H1 (cell line): ENCODE measurements around the gene TRAF1. TPM values are rescaled to one million over a fixed set of nuclear protein-coding genes. Genes with fewer than 3 reads are reported as not detected.

ENCODE experiments used
- CTCF ChIA-PET: fragments of 300-600 bp; sonication (Branson Sonifier 250); formaldehyde crosslinking; loops from one replicate; lab custom pipeline; 2021; ENCODE audit not compliant: partially characterized antibody; lab: Charles Lee
- POLR2A ChIA-PET: fragments of 300-600 bp; sonication (Branson Sonifier 250); formaldehyde crosslinking; loops from one replicate; lab custom pipeline; 2021; ENCODE audit warnings: inconsistent platforms; ENCODE audit not compliant: partially characterized antibody; lab: Charles Lee
- DNase-seq, 2 experiments: peaks; one replicate each; pipeline versions ENCODE4 v3.0.0 to v3.0.0-alpha.2; 2010 to 2022; ENCODE audit warnings: low spot score in 2 of 2, low read depth in 1 of 2, mixed read lengths in 1 of 2
- FAIRE-seq: peaks from 2 replicates; lab custom pipeline; 2011; peaks lifted over from hg19 to GRCh38; lab: Jason Lieb, UNC
- H2AFZ ChIP-seq: 2 replicates; pipeline ENCODE4 v1.8.1; 2012; ENCODE audit warnings: low read length, inconsistent platforms
- H2AK5ac ChIP-seq: 2 replicates; pipeline ENCODE4 v1.6.1; 2013; ENCODE audit warnings: low read depth, low read length
- H2BK120ac ChIP-seq: replicated peaks from 2 replicates; pipeline ENCODE3; 2013; ENCODE audit warnings: low read depth, low read length, inconsistent platforms
- H2BK12ac ChIP-seq: 2 replicates; pipeline ENCODE4 v1.6.1; 2013; ENCODE audit warnings: low read depth, low read length
- H2BK15ac ChIP-seq: 2 replicates; pipeline ENCODE4 v1.6.1; 2013; ENCODE audit warnings: low read length
- H2BK20ac ChIP-seq: 2 replicates; pipeline ENCODE4 v1.6.1; 2013; ENCODE audit warnings: low read length
- H2BK5ac ChIP-seq: 2 replicates; pipeline ENCODE4 v1.6.1; 2013; ENCODE audit warnings: low read depth, low read length
- H3K14ac ChIP-seq: 2 replicates; pipeline ENCODE4 v1.6.1; 2013; ENCODE audit warnings: inconsistent platforms; ENCODE audit not compliant: insufficient read length
- H3K18ac ChIP-seq: 2 replicates; pipeline ENCODE4 v1.6.1; 2013; ENCODE audit warnings: low read length; ENCODE audit errors: extremely low read depth
- H3K23ac ChIP-seq: 2 replicates; pipeline ENCODE4 v1.6.1; 2013; ENCODE audit warnings: inconsistent platforms; ENCODE audit not compliant: insufficient read length
- H3K23me2 ChIP-seq: 2 replicates; pipeline ENCODE4 v1.6.1; 2013; ENCODE audit warnings: low read depth, low read length
- H3K27ac ChIP-seq: 2 replicates; pipeline ENCODE4 v1.6.1; 2011; ENCODE audit warnings: low read depth, low read length, inconsistent platforms
- H3K27me3 ChIP-seq, 4 experiments: replicated peaks in 1 of 4; 1 replicate in 1 of 4; 2 replicates in 3 of 4; pipeline versions ENCODE4 v1.6.1 to v1.8.1; 2011 to 2013; ENCODE audit warnings: low read length in 3 of 4, mild to moderate bottlenecking in 3 of 4, inconsistent platforms in 2 of 4, mixed read lengths in 2 of 4, moderate library complexity in 1 of 4; ENCODE audit not compliant: control insufficient read depth in 3 of 4, insufficient read depth in 3 of 4; ENCODE audit errors: extremely low read depth in 1 of 4
- H3K36me3 ChIP-seq, 4 experiments: 2 replicates each; pipeline versions ENCODE4 v1.6.1 to v1.8.1; 2011 to 2013; ENCODE audit warnings: mild to moderate bottlenecking in 4 of 4, low read length in 3 of 4, moderate library complexity in 2 of 4, control low read depth in 1 of 4, inconsistent platforms in 1 of 4; ENCODE audit not compliant: insufficient read depth in 4 of 4, control insufficient read depth in 2 of 4
- H3K4ac ChIP-seq: replicated peaks from 2 replicates; pipeline ENCODE3; 2013; ENCODE audit warnings: low read length, low read depth, mixed read lengths, inconsistent platforms; ENCODE audit not compliant: insufficient read length
- H3K4me1 ChIP-seq, 4 experiments: replicated peaks in 1 of 4; 1 replicate in 1 of 4; 2 replicates in 3 of 4; pipeline versions ENCODE4 v1.6.1 to v1.8.1; 2011 to 2013; ENCODE audit warnings: low read length in 3 of 4, inconsistent platforms in 2 of 4, mixed read lengths in 1 of 4; ENCODE audit not compliant: insufficient read depth in 4 of 4, control insufficient read depth in 3 of 4
- H3K4me2 ChIP-seq, 2 experiments: 2 replicates each; pipeline versions ENCODE4 v1.6.1 to v1.8.1; 2011 to 2013; ENCODE audit warnings: low read depth in 2 of 2, low read length in 2 of 2, control low read depth in 1 of 2, inconsistent platforms in 1 of 2, mild to moderate bottlenecking in 1 of 2; ENCODE audit not compliant: insufficient read depth in 1 of 2
- H3K4me3 ChIP-seq, 4 experiments: fragments of 200-600, 300-600 bp in 1 of 4; sonication (generic), shearing (Covaris generic), sonication (Bioruptor Twin) in 1 of 4; 2 replicates each; pipeline versions ENCODE4 v1.5.1 to v1.8.1; 2011 to 2016; ENCODE audit warnings: low read length in 4 of 4, low read depth in 3 of 4, control low read depth in 2 of 4, inconsistent platforms in 2 of 4, mild to moderate bottlenecking in 2 of 4, mixed read lengths in 1 of 4, moderate library complexity in 1 of 4; ENCODE audit not compliant: insufficient read depth in 2 of 4; ENCODE audit errors: extremely low read depth in 1 of 4
- H3K56ac ChIP-seq: replicated peaks from 2 replicates; pipeline ENCODE3; 2013; ENCODE audit warnings: low read depth, mild to moderate bottlenecking, mixed read lengths, low read length, inconsistent platforms; ENCODE audit not compliant: insufficient read length
- H3K79me1 ChIP-seq: 2 replicates; pipeline ENCODE4 v1.6.1; 2013; ENCODE audit warnings: low read depth, low read length, control low read depth
- H3K79me2 ChIP-seq, 2 experiments: 2 replicates each; pipeline versions ENCODE4 v1.6.1 to v1.8.1; 2012 to 2013; ENCODE audit warnings: low read length in 2 of 2, mild to moderate bottlenecking in 2 of 2, inconsistent platforms in 1 of 2; ENCODE audit not compliant: insufficient read depth in 2 of 2, control insufficient read depth in 1 of 2
- H3K9ac ChIP-seq, 4 experiments: replicated peaks in 1 of 4; 1 replicate in 1 of 4; 2 replicates in 3 of 4; pipeline versions ENCODE4 v1.6.1 to v1.8.1; 2011 to 2013; ENCODE audit warnings: low read depth in 3 of 4, low read length in 3 of 4, control low read depth in 2 of 4, mild to moderate bottlenecking in 2 of 4, moderate library complexity in 2 of 4, inconsistent platforms in 1 of 4; ENCODE audit errors: extremely low read depth in 1 of 4
- H3K9me3 ChIP-seq, 2 experiments: 2 replicates each; pipeline versions ENCODE4 v1.6.1 to v1.8.1; 2012 to 2013; ENCODE audit warnings: mild to moderate bottlenecking in 2 of 2, moderate library complexity in 2 of 2, control low read depth in 1 of 2, inconsistent platforms in 1 of 2, low read depth in 1 of 2, low read length in 1 of 2, mixed read lengths in 1 of 2; ENCODE audit not compliant: insufficient read depth in 2 of 2
- H4K20me1 ChIP-seq, 2 experiments: replicated peaks in 1 of 2; 2 replicates each; pipeline versions ENCODE3 to v1.8.1; 2011 to 2013; ENCODE audit warnings: inconsistent platforms in 2 of 2, low read length in 2 of 2, mild to moderate bottlenecking in 1 of 2; ENCODE audit not compliant: insufficient read depth in 2 of 2, control insufficient read depth in 1 of 2
- H4K5ac ChIP-seq: 2 replicates; pipeline ENCODE4 v1.6.1; 2013; ENCODE audit warnings: low read length, low read depth, mixed read lengths, inconsistent platforms; ENCODE audit not compliant: insufficient read length
- H4K8ac ChIP-seq: 2 replicates; pipeline ENCODE4 v1.8.0; 2013; ENCODE audit warnings: mild to moderate bottlenecking, moderate library complexity, low read length, inconsistent platforms; ENCODE audit not compliant: insufficient read depth; ENCODE audit errors: extremely low read depth
- H4K91ac ChIP-seq: replicated peaks from 2 replicates; pipeline ENCODE3; 2013; ENCODE audit warnings: low read length, mixed read lengths, inconsistent platforms; ENCODE audit not compliant: insufficient read length
- CTBP2 ChIP-seq: IDR thresholded peaks from 2 replicates; pipeline ENCODE4 v1.7.0; 2011; ENCODE audit warnings: borderline replicate concordance, mild to moderate bottlenecking, moderate library complexity, mixed read lengths, low read length; ENCODE audit not compliant: insufficient read depth, insufficient read length
- EP300 ChIP-seq, 2 experiments: IDR thresholded peaks; 1 replicate in 1 of 2; 2 replicates in 1 of 2; pipeline ENCODE4 v1.6.1; 2011 to 2012; ENCODE audit warnings: low read depth in 2 of 2, low read length in 2 of 2, mild to moderate bottlenecking in 2 of 2, borderline replicate concordance in 1 of 2, inconsistent platforms in 1 of 2, moderate library complexity in 1 of 2
- KDM5A ChIP-seq: fragments of 200-600 bp; IDR thresholded peaks from 2 replicates; pipeline ENCODE4 v1.7.1; 2012; ENCODE audit warnings: mild to moderate bottlenecking, low read length, inconsistent platforms, mixed read lengths
- NANOG ChIP-seq: IDR thresholded peaks from 2 replicates; pipeline ENCODE4 v1.6.1; 2011; ENCODE audit warnings: low read length, low read depth, mild to moderate bottlenecking, inconsistent platforms; ENCODE audit not compliant: insufficient read depth, poor library complexity, severe bottlenecking
- NRF1 ChIP-seq: IDR thresholded peaks from 2 replicates; pipeline ENCODE4 v1.6.1; 2011; ENCODE audit warnings: mild to moderate bottlenecking, low read depth, low read length, improper control_type of control experiment
- RXRA ChIP-seq: IDR thresholded peaks from 2 replicates; pipeline ENCODE4 v1.6.1; 2011; ENCODE audit warnings: low read depth, mild to moderate bottlenecking, low read length, moderate library complexity; ENCODE audit not compliant: insufficient read depth
- SIN3A ChIP-seq, 2 experiments: IDR thresholded peaks in 1 of 2; conservative IDR thresholded peaks in 1 of 2; 2 replicates each; pipeline ENCODE4 v1.6.1; 2011 to 2012; ENCODE audit warnings: low read length in 2 of 2, improper control_type of control experiment in 1 of 2, low read depth in 1 of 2, mild to moderate bottlenecking in 1 of 2
- SP1 ChIP-seq: IDR thresholded peaks from 2 replicates; pipeline ENCODE4 v1.6.1; 2011; ENCODE audit warnings: low read depth, low read length
- SUZ12 ChIP-seq: fragments of 200-600 bp; sonication (generic); IDR thresholded peaks from 2 replicates; pipeline ENCODE4 v1.6.1; 2012; ENCODE audit warnings: mild to moderate bottlenecking, inconsistent platforms, low read length, moderate library complexity, mixed read lengths
- TCF12 ChIP-seq: IDR thresholded peaks from 2 replicates; pipeline ENCODE4 v1.6.1; 2011; ENCODE audit warnings: low read depth, mild to moderate bottlenecking, low read length
- YY1 ChIP-seq: IDR thresholded peaks from 2 replicates; pipeline ENCODE4 v1.6.1; 2011; ENCODE audit warnings: low read depth, mild to moderate bottlenecking, low read length
- ZNF274 ChIP-seq: IDR thresholded peaks from 2 replicates; pipeline ENCODE4 v1.7.0; 2012; ENCODE audit warnings: low read length, borderline replicate concordance; ENCODE audit errors: extremely low read depth
- WGBS, 2 experiments: shearing (Covaris generic) in 1 of 2; methylation state at CpG; one replicate each; pipeline versions ENCODE4 v1.1.6 to v1.1.7; 2013 to 2015; ENCODE audit warnings: low lambda C conversion rate in 2 of 2, mixed read lengths in 2 of 2, inconsistent platforms in 1 of 2, low coverage in 1 of 2, missing lambda C conversion rate in 1 of 2; ENCODE audit not compliant: insufficient replicate concordance in 2 of 2, insufficient coverage in 1 of 2, insufficient read length in 1 of 2; ENCODE audit errors: extremely low coverage in 1 of 2, missing lambda C conversion rate in 1 of 2; 5-methylcytosine and 5-hydroxymethylcytosine counted together
- polyA plus RNA-seq, 7 experiments: library from polyadenylated mRNA; depleted of rRNA in 3 of 7; stranded (reverse) in 5 of 7; unstranded in 2 of 7; fragments of >200 nt in 5 of 7; fragments of 200-250 nt in 2 of 7; gene quantifications; 1 replicate in 5 of 7; 2 replicates in 1 of 7; 4 replicates in 1 of 7; pipeline versions ENCODE4 v1.2.1 to v1.2.3, GENCODE V29; 2011 to 2013; ENCODE audit warnings: missing spikeins in 2 of 7, mixed read lengths in 2 of 7
- total RNA-seq: library from RNA; stranded (reverse); fragmentation: NEBNext Ultra II Directional; extraction: Animal tissue kit (Norgen Biotek cat#: 25700); gene quantifications from 2 replicates; pipeline ENCODE4 v1.2.1, GENCODE V29; 2021
- TF ChIP-seq, protein P1 (sequence below): IDR thresholded peaks from 2 replicates; pipeline ENCODE4 v1.6.1; 2012; ENCODE audit warnings: inconsistent platforms

TRAF1 gene
- total and polyA plus RNA-seq, 2 of the 8 experiments (the other 6 are each of a cell fraction or from before 2014, with no cell fraction given) = 1.6 to 3.2 TPM

DNA sequence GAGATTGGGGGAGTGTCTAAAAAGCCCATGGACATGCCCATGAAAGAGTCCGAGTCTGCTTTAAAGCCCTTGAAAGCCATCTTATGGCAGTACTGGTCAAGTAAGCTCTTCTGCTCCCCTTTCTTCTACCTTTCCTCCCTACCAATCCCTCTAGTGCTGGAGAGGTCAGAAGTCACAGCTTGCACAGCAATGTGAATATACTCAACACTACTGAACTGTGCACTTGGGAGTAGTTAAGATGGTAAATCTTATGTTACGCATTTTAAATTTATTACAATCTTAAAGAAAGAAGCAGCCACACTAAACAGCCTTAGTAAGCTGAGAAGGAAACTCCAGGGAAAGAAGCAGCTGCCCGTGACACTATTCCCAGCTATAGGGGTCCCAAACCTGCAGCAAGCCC is 12.3 kb upstream of the TRAF1 start:
- no peaks in the 10 kb centered on the region for H3K9me3 ChIP-seq
- no peak overlapping the region for H3K9ac ChIP-seq
- H2AFZ ChIP-seq = no peak overlapping the region
- no peak overlapping the region for H4K5ac ChIP-seq
- DNase-seq = no peak
- H3K4me3 ChIP-seq = no peak overlapping the region
- FAIRE-seq = no peak
- no peak overlapping the region for H3K4me2 ChIP-seq
- H3K23ac ChIP-seq = no peak overlapping the region
- ChIA-PET CTCF (interaction anchor here (0.7 to 12.5 kb wide), 15 partner anchors 10 to 196 kb away, joined by 3 to 108 read pairs (median 4); partner anchors contain the start of gene TRAF1), POLR2A (interaction anchor here (1.0 to 4.6 kb wide), 5 partner anchors 9 to 145 kb away, joined by 3 to 14 read pairs (median 3); partner anchors contain the start of genes FBXW2 and PSMD5)
- peaks cover 0 to 10% (median 3%) of the 10 kb centered on the region in 4 experiments; a peak in 5 of 7 replicates for H3K4me1 ChIP-seq
- H2BK20ac ChIP-seq = no peak overlapping the region
- no peaks in the 10 kb centered on the region for H3K36me3 ChIP-seq
- no peak overlapping the region for H3K18ac ChIP-seq
- no peak overlapping the region for H4K91ac ChIP-seq
- H4K20me1 ChIP-seq = no peaks in the 10 kb centered on the region
- no peak overlapping the region for H3K4ac ChIP-seq
- no peak overlapping the region for H2BK5ac ChIP-seq
- TF ChIP-seq RXRA (no peak), YY1 (no peak), CTBP2 (no peak), EP300 (IDR thresholded peaks at IDR 0.05; ENCODE audit: borderline replicate concordance in 1 of 2, low read depth in 2 of 2, low read length in 2 of 2) (no peak), NRF1 (no peak), SUZ12 (no peak), SP1 (no peak), ZNF274 (no peak), SIN3A (conservative IDR thresholded peaks at IDR 0.05 in 1 of 2, IDR thresholded peaks at IDR 0.05 in 1 of 2; ENCODE audit: low read depth in 1 of 2, low read length in 2 of 2) (no peak), KDM5A (no peak), TCF12 (no peak), NANOG (no peak)
- TF ChIP-seq, protein P1, sequence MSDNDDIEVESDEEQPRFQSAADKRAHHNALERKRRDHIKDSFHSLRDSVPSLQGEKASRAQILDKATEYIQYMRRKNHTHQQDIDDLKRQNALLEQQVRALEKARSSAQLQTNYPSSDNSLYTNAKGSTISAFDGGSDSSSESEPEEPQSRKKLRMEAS = no peak
- H3K56ac ChIP-seq = no peak overlapping the region
- no peaks in the 10 kb centered on the region for H3K27me3 ChIP-seq
- H3K27ac ChIP-seq = no peak overlapping the region
- no peaks in the 10 kb centered on the region for H3K79me1 ChIP-seq
- H2BK15ac ChIP-seq = no peak overlapping the region
- no peaks in the 10 kb centered on the region for H3K23me2 ChIP-seq
- no peak overlapping the region for H4K8ac ChIP-seq
- H2AK5ac ChIP-seq = no peak overlapping the region
- H2BK12ac ChIP-seq = no peak overlapping the region
- no peaks in the 10 kb centered on the region for H3K79me2 ChIP-seq
- WGBS, 2 experiments = 86% methylated on average over 3 of the region's 3 CpGs; no CpG with 5 or more reads in 1 of the 2 experiments
- no peak overlapping the region for H2BK120ac ChIP-seq
- no peak overlapping the region for H3K14ac ChIP-seq
